ENCODE data around the gene BIRC2.
"Not testable (repeated sequence)": the region's sequence is repeated elsewhere in the genome, so short reads cannot be mapped to it uniquely, and the experiment has no call there.

The BIRC2 gene

GRCh38 chr11:102346748-102347461, at the start of gene BIRC2:
TSS of gene BIRC2 (plus strand) at chr11:102347214. CDS start at chr11:102349855, 2,641 bp downstream.
- DNase-seq: peak; percentile 94

GRCh38 chr11:102300837-102301236, 46.2 kb upstream of the BIRC2 start:
- not testable (repeated sequence) for DNase-seq

DNA sequence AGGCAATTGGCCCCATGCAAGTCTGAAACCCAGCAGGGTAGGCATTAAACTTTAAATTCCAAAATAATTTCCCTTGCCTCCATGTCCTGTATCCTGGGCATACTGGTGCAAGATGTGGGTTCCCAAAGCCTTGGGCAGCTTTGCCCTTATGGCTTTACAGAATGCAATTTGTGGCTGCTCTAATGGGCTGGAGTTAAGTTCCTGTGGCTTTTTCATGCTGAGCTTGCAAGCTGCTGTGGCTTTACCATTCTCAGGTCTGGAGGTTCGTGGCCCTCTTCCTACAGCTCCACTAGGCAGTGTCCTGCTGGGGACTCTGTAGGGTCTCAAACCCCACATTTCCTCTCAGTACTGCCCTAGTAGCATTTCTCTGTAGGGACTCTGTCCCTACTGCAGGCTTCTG, 44.8 kb upstream of the BIRC2 start:
- no peak for DNase-seq

GRCh38 chr11:102304686-102305085, 42.3 kb upstream of the BIRC2 start:
- DNase-seq: no peak

DNA sequence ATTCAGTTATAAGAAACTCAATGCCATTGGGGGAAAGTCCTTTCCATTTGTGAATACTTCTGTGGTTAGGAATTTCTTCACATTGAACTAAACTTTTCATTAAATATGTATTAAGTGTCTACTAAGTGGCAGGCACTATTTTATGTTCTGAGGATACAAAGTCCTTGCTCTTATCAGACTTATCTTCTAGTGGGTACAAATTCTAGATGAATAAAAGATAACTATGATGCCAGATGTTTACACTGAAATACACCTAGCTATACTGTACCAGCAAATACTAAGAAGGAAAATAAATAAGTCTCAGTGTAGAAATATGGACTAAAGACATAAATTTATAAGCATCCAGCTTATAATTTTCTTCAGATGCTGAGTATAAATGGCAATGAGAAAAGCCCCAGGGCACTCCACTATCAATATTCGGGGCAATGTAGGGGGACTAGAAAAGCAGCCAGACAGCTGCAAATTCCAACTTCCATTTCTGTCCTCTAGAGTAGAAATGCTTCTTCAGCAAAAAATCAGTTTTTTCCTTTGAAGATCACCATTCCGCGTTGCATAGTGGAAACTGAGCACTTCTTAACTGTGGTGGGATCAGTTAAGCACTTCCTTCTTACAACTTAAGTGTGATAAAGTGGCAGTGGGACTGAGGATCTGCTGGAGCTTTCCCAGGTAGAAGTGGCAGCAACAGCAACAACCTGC, 41.5 kb upstream of the BIRC2 start:
- DNase-seq: no peak

- DNase-seq: no peak
These were observed 40.9 kb upstream of the BIRC2 start for GRCh38 chr11:102306048-102306597.

DNA sequence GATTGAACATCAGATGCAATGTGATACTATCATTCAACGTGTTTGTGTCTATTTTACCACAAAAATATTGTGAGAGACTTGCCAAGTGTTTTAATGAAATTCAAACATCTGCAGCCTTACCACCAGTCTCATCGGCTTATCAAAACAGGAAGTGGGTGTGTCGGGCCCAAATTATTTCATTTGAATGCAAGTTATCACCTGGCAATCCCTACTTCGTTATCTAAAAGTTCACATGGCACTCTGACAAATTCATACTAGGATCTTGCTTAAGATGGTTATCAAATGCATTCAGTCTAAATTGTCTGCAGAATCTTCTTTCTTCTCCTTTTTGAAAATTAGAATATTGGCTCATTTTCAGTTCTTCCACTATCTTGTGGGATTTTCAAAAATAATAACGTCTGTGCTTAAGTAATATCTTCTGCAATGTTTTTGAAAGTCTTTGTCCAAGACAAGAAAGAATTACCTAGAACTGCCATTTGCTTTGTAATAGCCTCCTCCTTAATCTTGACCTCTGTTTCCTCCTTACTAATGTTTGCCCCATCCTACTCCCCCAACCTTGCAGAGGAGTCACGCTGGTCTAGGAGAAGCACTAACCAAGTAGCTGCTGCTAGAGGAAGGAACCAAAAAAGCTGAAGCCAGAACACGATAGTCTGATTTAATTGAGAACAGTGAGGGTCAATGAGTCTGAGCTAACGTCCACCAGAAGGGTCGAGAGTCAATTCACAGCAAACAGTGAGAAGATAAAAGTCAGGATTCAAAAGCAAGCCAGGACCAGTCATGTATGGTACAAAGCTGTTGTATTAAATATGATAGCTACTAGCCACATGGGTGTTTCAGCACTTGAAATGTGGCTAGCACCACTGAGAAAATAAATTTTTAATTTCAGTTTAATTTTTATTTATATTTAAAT, 39.9 kb upstream of the BIRC2 start:
- no peak for DNase-seq

- DNase-seq: no peak
These were observed 39.3 kb upstream of the BIRC2 start for GRCh38 chr11:102307727-102308038.

DNA sequence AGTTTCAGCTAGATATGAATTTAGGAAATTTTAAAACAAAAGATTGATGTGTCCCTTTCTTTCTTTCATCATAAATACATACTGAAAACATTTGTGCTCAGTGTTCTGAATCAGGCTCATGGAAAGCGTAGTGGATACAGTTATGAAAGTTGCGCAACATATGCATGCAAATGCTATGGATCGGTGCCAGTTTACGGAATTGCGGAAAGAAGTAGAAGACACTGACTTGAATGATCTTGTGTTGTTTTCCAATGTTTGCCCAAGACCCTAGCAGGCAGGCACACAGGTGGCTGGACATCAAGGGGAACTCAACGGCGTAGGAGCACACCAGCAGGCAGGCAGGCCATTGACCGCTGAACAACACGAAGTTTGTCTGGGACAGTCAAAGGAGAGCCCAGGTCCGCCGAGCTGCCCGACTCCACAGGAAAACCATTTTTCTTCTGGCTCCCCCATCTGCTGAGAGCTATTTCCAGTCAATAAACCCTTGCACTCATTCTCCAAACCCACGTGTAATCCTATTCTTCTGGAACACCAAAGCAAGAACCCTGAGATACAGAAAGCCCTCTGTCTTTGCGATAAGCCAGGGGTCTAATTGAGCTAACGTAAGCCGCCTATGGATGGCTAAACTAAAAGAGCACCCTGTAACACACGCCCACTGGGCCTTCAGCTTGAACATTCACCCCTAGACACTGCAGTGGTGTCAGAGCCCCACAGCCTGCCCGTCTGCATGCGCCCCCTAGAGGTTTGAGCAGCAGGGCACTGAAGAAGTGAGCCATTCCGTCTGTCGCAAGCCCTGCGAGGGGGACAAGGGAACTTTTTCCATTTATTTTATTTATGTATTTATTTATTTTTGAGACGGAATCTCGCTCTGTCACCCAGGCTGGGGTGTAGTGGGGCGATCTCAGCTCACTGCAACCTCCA, 37.1 kb upstream of the BIRC2 start:
- no peak for DNase-seq

- no peak for DNase-seq
These were observed 34.3 kb upstream of the BIRC2 start for GRCh38 chr11:102312667-102313066.

GRCh38 chr11:102313238-102313940, 33.6 kb upstream of the BIRC2 start:
- no peak for DNase-seq

DNA sequence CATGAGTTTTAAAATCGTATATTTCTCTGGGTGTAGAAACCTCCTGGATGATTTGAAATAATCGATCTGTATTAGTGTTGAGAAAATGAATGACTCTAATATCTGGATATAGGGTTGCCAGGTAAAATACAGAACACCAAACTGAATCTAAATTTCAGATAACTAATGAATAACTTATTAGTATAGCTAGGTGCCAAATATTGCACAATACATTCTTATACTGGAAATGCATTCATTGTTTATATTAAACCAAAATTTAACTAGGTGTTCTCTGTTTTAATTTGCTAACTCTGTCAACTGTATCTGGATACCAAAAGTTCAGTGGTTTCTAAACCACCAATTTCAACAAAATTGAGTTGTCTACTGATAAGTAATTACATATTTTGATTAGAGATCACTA, 32.2 kb upstream of the BIRC2 start:
- no peak for DNase-seq

GRCh38 chr11:102316346-102316904, 30.6 kb upstream of the BIRC2 start:
- DNase-seq: no peak

GRCh38 chr11:102317099-102317767, 29.8 kb upstream of the BIRC2 start, which contains the start of gene BIRC3:
TSS of gene BIRC3 (plus strand) at chr11:102317484. CDS start at chr11:102324510, 7,026 bp downstream.
- peak; percentile 82 for DNase-seq

- DNase-seq: no peak
These were observed 29.3 kb upstream of the BIRC2 start for GRCh38 chr11:102317768-102318103.

DNA sequence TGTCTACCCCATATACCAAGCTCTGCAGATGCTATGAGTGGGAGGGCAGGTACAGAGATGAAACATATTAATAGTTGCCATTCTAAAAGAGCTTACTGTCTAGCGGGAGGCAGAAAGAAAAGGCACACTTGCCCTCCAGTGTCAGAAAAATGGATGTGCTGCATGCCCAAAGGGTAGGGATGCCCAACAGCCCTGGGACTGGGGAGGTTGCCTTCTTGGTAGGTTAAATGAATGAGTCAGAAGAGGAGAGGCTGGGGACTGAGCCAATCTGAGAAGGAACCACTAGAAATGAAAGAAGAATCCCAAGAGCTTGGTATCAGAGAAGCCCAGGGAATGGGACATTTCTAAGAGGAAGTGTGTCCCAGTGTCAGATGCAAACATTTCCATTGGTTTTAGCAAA, 28.5 kb upstream of the BIRC2 start:
- peak; percentile 38 for DNase-seq

- DNase-seq: no peak
These were observed 27.5 kb upstream of the BIRC2 start for GRCh38 chr11:102319544-102319943.

DNA sequence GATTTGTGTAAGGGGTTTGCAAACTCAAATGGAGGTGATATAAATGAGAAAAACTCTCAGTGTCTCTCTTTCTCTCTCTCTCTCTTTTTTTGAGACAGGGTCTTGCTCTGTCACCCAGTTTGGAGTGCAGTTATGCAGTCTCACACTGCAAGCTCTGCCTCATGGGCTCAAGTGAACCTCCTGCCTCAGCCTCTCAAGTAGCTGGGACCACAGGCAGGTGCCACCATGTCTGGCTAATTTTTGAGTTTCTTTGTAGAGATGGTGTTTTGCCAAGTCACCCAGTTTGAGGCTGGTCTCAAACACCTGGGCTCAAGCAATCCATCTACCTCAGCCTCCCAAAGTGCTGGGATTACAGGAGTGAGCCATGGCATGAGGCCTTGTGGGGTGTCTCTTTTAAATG, 26.8 kb upstream of the BIRC2 start:
- no peak for DNase-seq

GRCh38 chr11:102320679-102321078, 26.3 kb upstream of the BIRC2 start:
- no peak for DNase-seq

GRCh38 chr11:102322560-102322959, 24.5 kb upstream of the BIRC2 start:
- DNase-seq: no peak
